HG03520 (cell line): ENCODE data around the gene PRDM1.

ENCODE experiments used
- ATAC-seq: cut with Tn5 transposase; IDR thresholded peaks from one replicate; pipeline ENCODE4 v1.9.1; 2021; ENCODE audit warnings: mild to moderate bottlenecking, moderate library complexity; ENCODE audit not compliant: unreplicated experiment

PRDM1 gene

GRCh38 chr6:106115286-106115685 is 29.1 kb downstream of the PRDM1 start:
- ATAC-seq: no peak

DNA sequence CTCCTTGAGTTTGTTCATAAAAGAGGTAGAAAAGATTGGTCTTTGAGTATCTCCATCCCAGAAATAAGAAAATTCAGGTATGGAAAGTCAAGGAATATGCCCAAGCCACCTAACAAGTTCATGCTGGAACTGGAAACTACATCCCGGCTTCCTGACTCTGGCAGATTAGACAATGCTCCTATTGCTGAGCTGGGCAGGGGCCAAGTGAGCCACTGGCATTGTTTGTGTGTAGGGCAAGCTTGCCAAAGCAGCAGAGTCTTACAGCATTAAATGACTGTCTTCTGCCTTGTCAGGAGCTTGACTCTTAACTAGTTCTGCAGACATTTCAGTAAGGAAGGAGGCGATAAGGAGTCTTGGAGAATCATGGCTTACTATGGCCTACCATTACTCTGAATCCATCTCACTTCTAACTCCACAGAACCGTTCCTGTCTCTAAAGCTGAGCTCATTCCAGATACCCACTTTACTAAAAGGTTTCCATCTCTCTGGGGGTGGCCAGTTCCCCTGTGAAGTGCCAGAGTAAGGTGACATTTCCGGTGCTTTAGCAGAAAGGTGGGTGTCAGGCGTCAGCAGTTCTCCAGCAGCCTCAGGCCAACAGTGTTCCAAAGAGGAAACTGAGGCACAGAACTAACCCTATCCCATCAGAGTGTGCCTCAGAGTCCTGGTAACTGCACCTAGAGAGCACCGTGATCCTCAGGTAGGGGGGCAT is 30.1 kb downstream of the PRDM1 start:
- ATAC-seq: no peak

DNA sequence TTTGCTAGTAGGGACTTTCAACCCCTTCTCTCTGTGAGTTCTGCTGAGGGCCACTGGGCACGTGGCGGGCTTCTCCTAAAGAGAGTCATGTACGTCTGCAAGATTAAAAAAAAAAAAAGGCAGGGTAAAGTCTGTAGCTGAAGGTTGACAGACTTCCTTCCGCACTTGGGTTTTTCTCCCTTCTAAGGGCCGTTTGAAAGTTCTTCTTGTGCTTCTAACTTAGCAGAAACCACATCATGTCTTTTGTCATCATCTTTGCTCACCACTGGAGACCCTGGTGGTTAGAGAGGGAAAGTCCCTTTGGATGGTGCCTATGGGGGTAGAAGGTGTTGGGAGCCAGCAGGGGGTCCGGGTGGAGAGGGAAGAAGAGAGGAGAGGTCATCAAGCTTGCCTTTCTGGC is 31.4 kb downstream of the PRDM1 start:
- ATAC-seq: peak; percentile 40

GRCh38 chr6:106118835-106119431 is 32.8 kb downstream of the PRDM1 start:
- no peak for ATAC-seq

- no peak for ATAC-seq
Measured at GRCh38 chr6:106119546-106119945, 33.4 kb downstream of the PRDM1 start.

DNA sequence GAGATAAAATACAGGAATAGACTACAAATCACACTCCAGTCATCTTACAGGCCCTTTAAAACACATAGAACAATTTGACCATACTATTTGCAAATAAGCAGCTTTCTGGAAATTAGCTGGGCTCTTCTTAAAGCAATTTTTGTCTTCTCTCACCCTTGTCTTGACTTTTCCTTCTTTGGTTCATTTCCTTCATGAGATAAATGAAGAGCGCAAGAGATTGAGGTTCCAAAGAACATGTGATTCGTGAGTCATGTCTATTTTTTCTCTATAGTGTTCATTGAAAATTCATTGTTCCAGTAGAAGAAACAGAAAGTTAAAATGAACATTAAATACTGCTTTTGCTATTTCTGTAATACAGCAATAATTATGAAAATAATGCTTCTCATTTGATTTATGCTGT is 33.9 kb downstream of the PRDM1 start:
- ATAC-seq: no peak

DNA sequence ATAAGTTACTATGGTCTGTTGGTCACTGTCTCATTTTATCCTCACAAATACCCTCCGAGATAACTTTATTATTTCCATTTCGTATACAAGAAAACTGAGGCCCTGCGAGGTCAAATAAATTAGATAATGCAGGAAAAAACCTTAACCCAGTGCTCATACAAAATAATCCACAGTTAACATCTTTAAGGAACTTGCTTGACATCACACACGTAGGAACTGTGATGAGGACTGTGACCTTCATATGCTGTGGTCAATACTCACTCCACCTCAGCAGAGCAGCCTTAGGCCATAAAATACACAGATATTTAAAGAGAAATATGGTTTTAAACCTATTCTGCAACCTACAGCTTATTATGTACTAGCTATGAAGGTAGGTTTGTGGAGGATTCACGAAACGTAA is 34.3 kb downstream of the PRDM1 start:
- no peak for ATAC-seq

- ATAC-seq: no peak
Measured at GRCh38 chr6:106122306-106122918, 36.3 kb downstream of the PRDM1 start.

DNA sequence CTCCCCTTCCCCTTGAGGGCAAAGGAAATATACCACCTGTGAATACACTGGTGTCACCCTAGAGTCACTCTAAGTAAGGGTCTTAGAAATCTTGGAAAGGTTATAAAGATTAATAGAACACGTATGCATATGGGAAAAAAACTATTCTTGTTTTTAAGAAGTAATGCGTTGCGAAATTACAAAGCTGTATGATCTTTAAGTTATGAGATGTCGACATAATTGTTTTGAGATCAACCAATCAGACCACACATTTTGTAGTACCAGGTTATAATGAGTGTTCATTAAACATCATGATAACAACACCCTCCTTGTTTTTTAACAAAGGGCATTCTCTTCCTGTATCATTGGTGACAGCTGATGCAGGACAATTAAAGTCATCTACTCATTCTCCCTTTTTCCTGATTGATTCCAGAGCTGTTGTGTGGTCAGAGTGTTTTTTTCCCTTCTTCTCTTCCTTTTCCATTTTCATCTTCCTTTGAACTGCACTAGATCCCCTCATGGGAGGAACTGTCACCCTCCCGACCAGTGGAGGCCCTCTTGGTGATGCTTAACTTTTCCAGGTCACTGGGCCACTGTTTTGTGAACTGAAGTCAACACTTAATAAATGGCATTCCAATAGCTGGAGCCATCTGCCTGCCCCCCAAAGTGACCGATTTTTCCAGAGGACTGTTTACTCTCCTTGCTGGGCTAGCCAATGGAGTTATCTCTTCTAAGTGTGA is 37.0 kb downstream of the PRDM1 start:
- no peak for ATAC-seq

DNA sequence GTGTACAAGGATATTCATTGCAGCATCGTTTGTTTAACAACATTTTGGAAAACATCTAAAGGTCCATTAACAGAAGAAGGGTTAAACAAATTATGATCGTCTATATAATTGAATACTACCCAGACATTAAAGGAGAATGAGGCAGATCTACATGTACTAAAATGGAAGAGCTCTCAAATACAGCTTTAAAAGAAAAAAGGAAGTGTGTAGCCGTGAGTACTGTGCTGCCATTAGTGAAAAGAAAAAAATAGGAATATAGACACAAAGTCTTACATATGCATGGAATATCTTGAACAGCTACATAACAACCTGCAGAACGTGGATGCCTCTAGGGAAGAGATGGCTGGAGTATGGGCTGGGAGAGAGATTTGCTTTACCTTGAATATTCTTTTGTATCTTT is 37.9 kb downstream of the PRDM1 start:
- ATAC-seq: no peak

GRCh38 chr6:106124437-106125430 is 38.6 kb downstream of the PRDM1 start:
- no peak for ATAC-seq

DNA sequence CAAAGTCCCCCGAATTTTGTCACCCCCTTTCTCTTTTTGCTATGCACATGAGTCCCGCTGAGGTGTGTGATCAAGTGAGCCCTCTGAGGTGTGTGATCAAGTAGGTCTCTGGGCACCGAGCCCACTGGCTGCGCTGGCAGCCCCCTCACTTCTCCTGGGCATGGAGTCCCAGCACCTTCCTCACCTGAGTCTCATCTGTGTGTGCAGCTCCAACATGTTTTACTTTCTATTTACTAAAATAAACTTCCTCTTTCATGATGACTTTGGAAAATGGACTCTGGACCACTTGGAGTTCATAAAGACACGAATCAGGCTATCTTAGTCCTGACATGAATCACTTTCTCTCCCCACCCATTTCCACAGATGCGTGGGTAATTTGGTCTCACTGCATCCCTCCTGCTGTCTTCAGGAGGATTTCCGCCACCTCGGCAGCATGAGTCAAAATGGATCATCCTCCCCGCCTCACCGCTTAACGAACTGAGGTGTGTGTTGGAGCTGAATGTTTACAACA is 39.8 kb downstream of the PRDM1 start:
- no peak for ATAC-seq

DNA sequence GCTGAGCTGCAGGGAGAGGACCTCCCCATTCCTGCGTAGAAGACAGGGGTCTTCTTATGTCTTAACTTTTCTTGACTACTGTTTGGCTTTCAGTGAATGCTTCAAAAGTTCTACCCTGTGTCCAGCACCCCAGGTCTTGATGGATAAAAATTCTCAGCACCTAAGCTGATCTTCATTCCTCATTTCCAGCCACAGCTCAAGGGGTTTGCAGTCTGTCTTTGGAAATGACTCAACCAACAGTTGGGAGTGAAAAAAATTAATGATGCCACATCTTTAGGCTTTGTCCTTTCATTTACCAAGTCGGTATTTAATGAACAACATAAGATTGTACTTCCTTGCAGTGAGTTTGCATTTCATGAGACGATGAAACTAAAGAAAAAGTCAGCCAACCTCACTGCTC is 40.3 kb downstream of the PRDM1 start:
- no peak for ATAC-seq

DNA sequence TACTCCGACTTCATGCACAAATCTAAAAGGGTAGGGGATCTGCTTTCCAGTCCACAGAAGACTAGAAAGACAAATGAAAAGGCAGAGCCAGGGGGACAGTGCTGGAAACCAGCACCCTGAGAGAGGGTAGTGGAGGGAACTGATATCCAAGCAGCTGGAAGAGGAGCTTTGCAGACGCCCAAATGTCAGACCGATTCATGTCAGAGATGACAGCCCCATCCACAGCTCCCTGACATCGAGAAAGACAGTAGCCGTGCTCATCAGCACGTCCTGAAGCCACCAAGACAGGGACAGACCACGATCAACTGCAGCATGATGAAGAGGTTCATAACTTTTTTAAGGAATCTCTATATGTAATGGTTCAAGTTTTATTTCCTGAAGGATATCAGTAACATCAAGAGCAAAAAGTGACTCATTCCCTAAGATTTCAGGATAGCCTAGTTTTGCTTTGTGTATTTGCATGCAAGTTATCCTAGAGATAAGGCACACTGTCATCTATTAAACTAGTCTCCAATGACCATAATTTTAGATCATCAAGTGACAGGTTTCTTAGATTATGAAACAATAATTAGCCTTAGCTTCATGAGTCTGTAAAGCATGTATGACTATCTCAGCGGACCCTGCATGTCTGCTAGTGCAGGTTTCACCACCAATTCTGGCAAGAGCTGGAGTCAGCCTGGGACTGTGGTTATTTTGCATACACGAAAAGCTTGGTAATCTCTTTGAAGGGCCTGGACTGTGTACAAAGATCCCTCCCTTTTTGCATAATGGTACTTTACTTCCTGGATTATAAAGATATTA is 43.0 kb downstream of the PRDM1 start:
- no peak for ATAC-seq

DNA sequence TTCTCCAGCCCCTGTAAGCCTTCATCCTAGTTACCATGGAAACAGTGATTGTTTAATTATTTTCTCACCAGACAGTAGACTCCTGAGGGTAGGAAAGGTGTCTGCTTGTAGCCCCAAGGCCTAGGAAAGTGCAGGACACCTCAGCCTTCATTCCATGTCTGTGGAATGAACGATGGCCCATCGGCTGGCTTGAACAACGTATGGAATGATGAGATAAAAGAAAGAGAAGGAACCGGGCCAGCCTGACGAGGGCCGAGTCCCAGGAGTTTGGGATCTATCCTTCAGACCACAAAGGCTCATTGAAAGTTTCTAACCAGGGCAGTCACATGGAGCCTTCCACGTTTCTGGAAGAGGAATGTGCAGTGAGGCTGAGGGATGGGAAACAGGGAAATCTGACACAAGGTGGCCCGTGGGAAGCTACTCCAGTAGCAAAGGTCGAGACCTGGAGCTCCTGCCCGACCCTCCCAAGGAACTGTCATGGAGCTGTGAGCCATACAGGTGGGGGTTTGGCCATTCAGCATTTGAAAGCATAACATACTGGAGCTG is 46.1 kb downstream of the PRDM1 start:
- no peak for ATAC-seq

- no peak for ATAC-seq
Measured at GRCh38 chr6:106133040-106133439, 46.9 kb downstream of the PRDM1 start.

DNA sequence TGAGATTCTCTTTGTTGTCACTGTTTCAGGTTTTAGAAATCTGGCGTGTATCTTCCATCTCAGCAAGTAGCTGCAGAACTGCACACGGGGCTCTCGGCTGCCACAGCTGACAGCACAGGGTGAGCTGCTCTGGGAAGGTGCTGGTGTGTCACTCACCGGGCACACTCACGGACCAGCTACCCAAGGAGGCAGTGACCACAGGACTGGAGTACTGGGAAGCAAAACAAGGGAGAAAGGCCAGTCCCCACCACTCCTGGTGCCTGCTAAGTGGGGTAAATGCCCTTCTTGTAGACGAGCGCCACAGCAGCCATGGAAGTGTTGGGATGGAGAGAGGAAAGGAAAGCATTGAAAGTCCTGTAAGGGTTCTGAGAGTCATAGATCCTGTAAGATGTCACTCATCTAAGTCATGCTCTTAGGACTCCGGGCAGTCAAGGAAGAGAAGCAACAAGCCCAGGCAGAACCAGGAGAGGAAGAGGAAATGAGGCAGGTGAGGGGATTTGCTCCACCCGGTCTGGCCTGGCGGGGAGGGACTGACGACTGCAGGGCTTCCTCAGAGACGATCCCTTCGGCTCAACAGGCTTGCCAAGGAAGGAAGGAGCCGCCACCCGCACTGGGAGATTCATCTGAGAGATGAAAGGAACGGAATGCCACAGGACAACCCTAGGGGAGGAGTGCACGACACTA is 48.1 kb downstream of the PRDM1 start:
- ATAC-seq: no peak

DNA sequence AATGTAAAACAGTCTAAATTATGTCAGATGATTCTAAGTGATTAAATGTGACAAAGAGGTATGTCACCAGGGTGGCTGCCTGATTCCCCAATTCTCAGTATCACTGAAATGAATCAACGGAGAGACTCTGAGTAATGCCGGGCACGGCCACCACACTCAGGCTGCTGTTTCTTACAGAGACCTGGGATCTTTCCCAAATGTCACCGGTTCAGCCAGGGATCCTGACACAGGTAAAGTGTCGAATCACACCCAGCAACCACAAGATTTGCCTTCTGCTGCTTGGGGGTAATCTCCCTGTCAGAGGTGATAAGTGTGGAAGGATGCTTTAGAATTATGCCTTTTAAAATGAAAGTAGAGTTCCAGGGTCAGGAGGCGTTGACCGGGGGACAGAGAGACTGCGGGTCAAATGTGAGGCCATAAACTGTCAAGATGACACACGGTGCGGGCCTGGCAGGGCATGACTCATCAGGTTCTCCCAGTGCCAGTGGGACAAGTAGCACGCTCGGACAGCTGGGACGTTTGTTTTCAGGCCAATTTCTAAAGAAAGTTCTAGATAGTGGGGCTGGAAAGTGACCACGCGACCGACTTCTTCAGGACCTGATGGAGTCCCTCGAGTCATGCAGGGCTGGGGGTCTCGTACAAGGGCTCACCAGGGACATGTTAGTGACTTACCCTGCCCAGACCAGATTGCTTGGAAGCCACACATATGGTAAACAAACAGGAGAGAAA is 48.9 kb downstream of the PRDM1 start:
- ATAC-seq: no peak
